ENCODE results near the gene USH1C. TPM values are rescaled to one million over a fixed set of nuclear protein-coding genes. Genes with fewer than 3 reads are reported as not detected.

USH1C gene
- total and polyA plus RNA-seq, 2 of the 13 experiments (the other 11 are each of a cell fraction or from before 2014, with no cell fraction given) = not detected

GRCh38 chr11:17446482-17446881 lies 97.7 kb downstream of the USH1C start:
- Histone ChIP-seq H3K36me3 (replicated peaks in 1 of 2; ENCODE audit: control insufficient read depth in 1 of 2, insufficient read depth in 2 of 2, low read length in 2 of 2) (no peaks in the 10 kb centered on the region), H3K4me3 (replicated peaks in 1 of 3; ENCODE audit: insufficient read depth in 1 of 3, low read depth in 2 of 3, low read length in 3 of 3) (no peak overlapping the region), H4K20me1 (ENCODE audit: insufficient read depth, low read length) (peaks cover 5% of the 10 kb centered on the region; the same call in 1 of the 2 replicates), H2AFZ (ENCODE audit: low read length) (no peak overlapping the region), H3K9ac (ENCODE audit: insufficient read depth, low read depth, low read length) (no peak overlapping the region), H3K9me3 (ENCODE audit: low read length) (no peaks in the 10 kb centered on the region), H3K4me1 (ENCODE audit: insufficient read depth, low read length) (no peaks in the 10 kb centered on the region), H3K79me2 (ENCODE audit: insufficient read depth, low read length) (no peaks in the 10 kb centered on the region), H3K27ac (ENCODE audit: extremely low read length, insufficient read depth, low read length) (no peak overlapping the region), H3K27me3 (ENCODE audit: control insufficient read depth in 1 of 2, insufficient read depth in 2 of 2, low read length in 2 of 2) (peaks cover 2 to 9% of the 10 kb centered on the region in 2 experiments; a peak in 3 of 5 replicates), H3K4me2 (ENCODE audit: low read depth, low read length) (no peak overlapping the region)
- ATAC-seq = no peak
- WGBS (ENCODE audit: low lambda C conversion rate) = 50% methylated on average over 2 of the region's 2 CpGs
- TF ChIP-seq IRF9 (CRISPR knock-in tag; IDR thresholded peaks at IDR 0.05; ENCODE audit: borderline replicate concordance) (no peak), RFXANK (CRISPR knock-in tag; IDR thresholded peaks at IDR 0.05) (no peak)
- no peak for FAIRE-seq
- no peak for DNase-seq (ENCODE audit: low spot score)
- ChIA-PET CTCF (ENCODE audit: low intra/inter-chr PET ratio, low total read pairs) (no interaction called here), POLR2A (no interaction called here)
- in situ Hi-C loops (cut with HindIII; ENCODE audit: extremely low pct_ligation_motif_present, low pct_unique_long_range_greater_than_20kb) (no loop called here), intact Hi-C loops (cut with micrococcal nuclease; ENCODE audit: unreplicated experiment) (no loop called here)
- no TSS peak for BruUV-seq (replicated peaks)

- TF ChIP-seq GFI1 (CRISPR knock-in tag; IDR thresholded peaks at IDR 0.05; ENCODE audit: borderline replicate concordance) (no peak), HIC2 (CRISPR knock-in tag; IDR thresholded peaks at IDR 0.05; ENCODE audit: low read depth) (no peak)
- ChIA-PET POLR2A (no interaction called here), CTCF (ENCODE audit: low intra/inter-chr PET ratio, low total read pairs) (no interaction called here)
- ATAC-seq (no peak), DNase-seq (ENCODE audit: low spot score) (no peak), FAIRE-seq (no peak)
- peaks cover 5% of the 10 kb centered on the region; the same call in 1 of the 2 replicates for H4K20me1 ChIP-seq (ENCODE audit: insufficient read depth, low read length)
- WGBS (ENCODE audit: low lambda C conversion rate) = 33% methylated on average over 5 of the region's 5 CpGs
- no peaks in the 10 kb centered on the region for H3K36me3 ChIP-seq (replicated peaks in 1 of 2; ENCODE audit: control insufficient read depth in 1 of 2, insufficient read depth in 2 of 2, low read length in 2 of 2)
- H3K4me3 ChIP-seq (replicated peaks in 1 of 3; ENCODE audit: insufficient read depth in 1 of 3, low read depth in 2 of 3, low read length in 3 of 3) = no peak overlapping the region
- no peak overlapping the region for H3K27ac ChIP-seq (ENCODE audit: extremely low read length, insufficient read depth, low read length)
- intact Hi-C loops (cut with micrococcal nuclease; ENCODE audit: unreplicated experiment) = no loop called here
- no TSS peak for BruUV-seq (replicated peaks)
- H3K9me3 ChIP-seq (ENCODE audit: low read length) = no peaks in the 10 kb centered on the region
- H3K79me2 ChIP-seq (ENCODE audit: insufficient read depth, low read length) = no peaks in the 10 kb centered on the region
- H3K4me2 ChIP-seq (ENCODE audit: low read depth, low read length) = no peak overlapping the region
- in situ Hi-C loops (cut with HindIII; ENCODE audit: extremely low pct_ligation_motif_present, low pct_unique_long_range_greater_than_20kb) = no loop called here
- no peak overlapping the region for H2AFZ ChIP-seq (ENCODE audit: low read length)
- no peaks in the 10 kb centered on the region for H3K4me1 ChIP-seq (ENCODE audit: insufficient read depth, low read length)
- peaks cover 2 to 20% of the 10 kb centered on the region in 2 experiments; a peak in 4 of 5 replicates for H3K27me3 ChIP-seq (ENCODE audit: control insufficient read depth in 1 of 2, insufficient read depth in 2 of 2, low read length in 2 of 2)
- no peak overlapping the region for H3K9ac ChIP-seq (ENCODE audit: insufficient read depth, low read depth, low read length)
Observed at GRCh38 chr11:17445240-17445795, 98.9 kb downstream of the USH1C start.
